ENCODE measurements around the gene KCNA5.

KCNA5 gene

GRCh38 chr12:5059358-5059757, 15.7 kb downstream of the KCNA5 start:
- DNase-seq (ENCODE audit: extremely low spot score, insufficient read length, low read depth) (no peak), FAIRE-seq (no peak)

- FAIRE-seq (no peak), DNase-seq (ENCODE audit: extremely low spot score, insufficient read length, low read depth) (no peak)
These were observed 17.3 kb downstream of the KCNA5 start for GRCh38 chr12:5060958-5061357.

- FAIRE-seq (no peak), DNase-seq (ENCODE audit: extremely low spot score, insufficient read length, low read depth) (no peak)
These were observed 19.5 kb downstream of the KCNA5 start for GRCh38 chr12:5063149-5063548.

- DNase-seq (ENCODE audit: extremely low spot score, insufficient read length, low read depth) (no peak), FAIRE-seq (no peak)
These were observed 21.3 kb downstream of the KCNA5 start for GRCh38 chr12:5064913-5065490.

- DNase-seq (ENCODE audit: extremely low spot score, insufficient read length, low read depth) (no peak), FAIRE-seq (no peak)
These were observed 22.6 kb downstream of the KCNA5 start for GRCh38 chr12:5066251-5066650.

GRCh38 chr12:5068126-5068525, 24.4 kb downstream of the KCNA5 start:
- no peak for FAIRE-seq
- DNase-seq (ENCODE audit: extremely low spot score, insufficient read length, low read depth), result no peak

GRCh38 chr12:5068619-5069018, 24.9 kb downstream of the KCNA5 start:
- DNase-seq (ENCODE audit: extremely low spot score, insufficient read length, low read depth), result no peak
- no peak for FAIRE-seq

- FAIRE-seq (no peak), DNase-seq (ENCODE audit: extremely low spot score, insufficient read length, low read depth) (no peak)
These were observed 26.4 kb downstream of the KCNA5 start for GRCh38 chr12:5070090-5070489.

GRCh38 chr12:5071496-5071895, 27.8 kb downstream of the KCNA5 start:
- FAIRE-seq, result no peak

GRCh38 chr12:5072311-5072710, 28.6 kb downstream of the KCNA5 start:
- no peak for FAIRE-seq

More at GRCh38 chr12:5071496-5071895, 27.8 kb downstream of the KCNA5 start:
- DNase-seq (ENCODE audit: extremely low spot score, insufficient read length, low read depth), result no peak

GRCh38 chr12:5073054-5073453, 29.4 kb downstream of the KCNA5 start:
- DNase-seq (ENCODE audit: extremely low spot score, insufficient read length, low read depth) (no peak), FAIRE-seq (no peak)

More at GRCh38 chr12:5072311-5072710, 28.6 kb downstream of the KCNA5 start:
- no peak for DNase-seq (ENCODE audit: extremely low spot score, insufficient read length, low read depth)

GRCh38 chr12:5073853-5074252, 30.2 kb downstream of the KCNA5 start:
- DNase-seq (ENCODE audit: extremely low spot score, insufficient read length, low read depth), result no peak
- no peak for FAIRE-seq

- no peak for DNase-seq (ENCODE audit: extremely low spot score, insufficient read length, low read depth)
- FAIRE-seq, result no peak
These were observed 33.1 kb downstream of the KCNA5 start for GRCh38 chr12:5076761-5077160.

GRCh38 chr12:5078423-5078822, 34.7 kb downstream of the KCNA5 start:
- FAIRE-seq (no peak), DNase-seq (ENCODE audit: extremely low spot score, insufficient read length, low read depth) (no peak)

GRCh38 chr12:5081016-5081415, 37.3 kb downstream of the KCNA5 start:
- FAIRE-seq, result no peak
- no peak for DNase-seq (ENCODE audit: extremely low spot score, insufficient read length, low read depth)

GRCh38 chr12:5083955-5084849, 40.5 kb downstream of the KCNA5 start:
- DNase-seq (ENCODE audit: extremely low spot score, insufficient read length, low read depth), result peak; percentile 26
- peak; percentile 90 for FAIRE-seq

- DNase-seq (ENCODE audit: extremely low spot score, insufficient read length, low read depth) (no peak), FAIRE-seq (no peak)
These were observed 42.2 kb downstream of the KCNA5 start for GRCh38 chr12:5085896-5086295.

GRCh38 chr12:5087831-5088554, 44.3 kb downstream of the KCNA5 start:
- FAIRE-seq, result no peak
- no peak for DNase-seq (ENCODE audit: extremely low spot score, insufficient read length, low read depth)

GRCh38 chr12:5088586-5089264, 45.0 kb downstream of the KCNA5 start:
- no peak for DNase-seq (ENCODE audit: extremely low spot score, insufficient read length, low read depth)
- no peak for FAIRE-seq

- DNase-seq (ENCODE audit: extremely low spot score, insufficient read length, low read depth) (no peak), FAIRE-seq (no peak)
These were observed 50.9 kb downstream of the KCNA5 start for GRCh38 chr12:5094551-5094950.

Data from GM18507 (cell line).